Dedifferentiated amniotic fluid mesenchymal stem cell (primary cell): Measurements from ENCODE around the gene CCDC91.
"Not testable (repeated sequence)": the region's sequence is repeated elsewhere in the genome, so short reads cannot be mapped to it uniquely, and the experiment has no call there.

Source experiments
- DNase-seq: peaks from one replicate; pipeline ENCODE4 v3.0.0-alpha.2; 2016; ENCODE audit errors: extremely low spot score

Gene CCDC91

DNA sequence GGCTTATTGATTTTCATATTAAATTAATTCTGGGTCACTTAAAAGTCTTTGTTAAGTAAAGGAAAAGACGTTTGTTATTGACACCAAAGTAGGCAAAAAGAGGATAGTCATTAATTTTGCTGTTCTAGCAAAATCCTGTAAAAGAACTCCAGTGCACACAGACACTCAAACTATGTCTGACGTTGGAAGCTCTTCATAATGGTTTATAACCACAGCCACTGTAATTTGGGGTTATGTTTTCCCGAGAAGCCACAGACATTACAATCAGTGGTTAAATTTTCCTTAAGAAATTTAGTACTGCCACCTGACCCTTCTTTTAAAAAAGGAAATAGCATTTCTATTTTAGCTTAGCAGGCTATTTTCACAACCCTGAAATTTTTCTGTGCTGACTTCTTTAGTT lies 267.5 kb downstream of the CCDC91 start:
- DNase-seq, result no peak

DNA sequence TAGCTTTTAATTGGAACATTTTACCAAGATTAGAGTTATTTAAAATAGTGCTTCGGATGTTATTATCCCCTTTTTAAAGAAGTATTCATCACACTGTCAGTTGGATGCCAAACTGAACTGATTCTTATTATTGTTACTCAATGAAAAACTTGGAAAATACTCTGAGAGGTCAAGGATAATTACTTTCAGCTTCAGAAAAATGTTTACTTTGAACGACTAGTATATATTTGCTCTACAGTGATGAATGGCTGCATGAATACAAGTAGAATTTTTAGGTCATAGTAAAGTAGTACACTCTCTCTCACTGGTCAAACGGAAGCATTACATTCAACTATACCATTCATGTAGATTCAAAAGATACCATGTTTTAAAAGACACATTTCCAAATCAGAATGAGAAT lies 269.2 kb downstream of the CCDC91 start:
- no peak for DNase-seq

DNA sequence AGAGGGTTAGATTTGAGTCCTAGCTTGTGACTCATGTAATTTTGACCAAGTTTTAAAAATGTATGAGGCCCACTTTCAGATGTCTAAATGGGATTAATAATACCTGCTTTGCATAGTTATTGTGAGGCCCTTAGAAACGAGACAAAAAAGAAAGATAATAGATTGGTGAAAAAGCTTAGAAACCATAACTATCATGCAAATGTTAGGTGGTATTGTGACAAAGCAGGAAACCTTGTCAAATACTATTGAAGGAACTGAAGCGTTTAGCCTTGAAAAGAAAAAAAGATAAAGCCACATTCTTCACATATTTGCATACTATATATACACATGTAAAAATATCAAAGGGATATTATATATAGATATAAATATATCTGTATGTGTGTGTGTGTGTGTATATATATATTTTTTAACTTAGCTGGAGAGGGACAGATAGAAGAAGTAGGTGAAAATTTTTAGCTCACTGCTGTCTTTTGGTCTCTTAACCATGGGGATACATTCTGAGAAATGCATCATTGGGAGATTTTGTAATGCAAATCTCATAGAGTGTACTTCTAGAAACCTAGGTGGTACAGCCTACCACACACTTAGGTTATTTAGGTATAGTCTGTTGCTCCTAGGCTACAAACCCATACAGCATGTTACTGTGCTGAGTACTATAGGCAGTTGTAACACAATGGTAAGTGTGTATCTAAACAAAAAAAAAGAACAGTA lies 270.3 kb downstream of the CCDC91 start:
- no peak for DNase-seq

DNA sequence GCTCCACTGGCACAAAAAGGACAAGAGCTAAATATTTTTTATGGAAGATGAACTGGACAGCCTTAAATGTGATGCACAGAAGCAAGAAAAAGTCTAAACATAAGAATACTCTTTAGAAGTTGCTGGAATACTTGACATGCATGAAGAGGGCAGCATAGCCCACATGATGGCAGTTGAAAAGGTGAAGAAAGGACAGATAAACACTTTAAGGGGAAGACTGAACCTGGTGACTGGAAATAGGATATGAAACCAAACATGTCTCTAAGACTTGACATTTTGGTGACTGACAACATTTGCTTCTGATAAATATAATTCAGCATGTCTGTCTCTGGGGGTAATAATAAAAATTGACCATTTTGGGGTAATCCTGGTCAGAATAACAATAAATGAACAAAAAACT lies 273.1 kb downstream of the CCDC91 start:
- DNase-seq, result no peak

DNA sequence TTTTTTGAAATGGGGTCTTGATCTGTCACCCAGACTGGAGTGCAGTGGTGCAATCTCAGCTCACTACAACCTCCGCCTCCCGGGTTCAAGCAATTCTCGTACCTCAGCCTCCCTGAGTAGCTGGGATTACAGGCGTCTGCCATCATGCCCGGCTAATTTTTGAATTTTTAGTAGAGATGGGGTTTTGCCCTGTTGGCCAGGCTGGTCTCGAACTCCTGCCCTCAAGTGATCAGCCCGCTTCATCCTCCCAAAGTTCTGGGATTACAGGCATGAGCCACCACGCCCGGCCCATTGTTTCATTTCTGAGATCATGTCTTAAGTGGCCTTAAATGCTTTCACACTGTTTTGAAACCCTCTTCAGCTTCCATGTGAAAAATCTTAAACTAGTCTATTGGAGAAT lies 281.5 kb downstream of the CCDC91 start:
- not testable (repeated sequence) for DNase-seq

DNA sequence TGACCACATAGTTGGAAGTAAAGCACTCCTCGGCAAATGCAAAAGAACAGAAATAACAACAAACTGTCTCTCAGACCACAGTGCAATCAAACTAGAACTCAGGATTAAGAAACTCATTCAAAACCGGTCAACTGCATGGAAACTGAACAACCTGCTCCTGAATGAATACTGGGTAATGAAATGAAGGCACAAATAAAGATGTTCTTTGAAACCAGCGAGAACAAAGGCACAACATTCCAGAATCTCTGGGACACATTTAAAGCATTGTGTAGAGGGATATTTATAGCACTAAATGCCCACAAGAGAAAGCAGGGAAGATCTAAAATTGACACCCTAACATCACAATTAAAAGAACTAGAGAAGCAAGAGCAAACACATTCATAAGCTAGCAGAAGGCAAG lies 285.9 kb downstream of the CCDC91 start:
- not testable (repeated sequence) for DNase-seq

DNA sequence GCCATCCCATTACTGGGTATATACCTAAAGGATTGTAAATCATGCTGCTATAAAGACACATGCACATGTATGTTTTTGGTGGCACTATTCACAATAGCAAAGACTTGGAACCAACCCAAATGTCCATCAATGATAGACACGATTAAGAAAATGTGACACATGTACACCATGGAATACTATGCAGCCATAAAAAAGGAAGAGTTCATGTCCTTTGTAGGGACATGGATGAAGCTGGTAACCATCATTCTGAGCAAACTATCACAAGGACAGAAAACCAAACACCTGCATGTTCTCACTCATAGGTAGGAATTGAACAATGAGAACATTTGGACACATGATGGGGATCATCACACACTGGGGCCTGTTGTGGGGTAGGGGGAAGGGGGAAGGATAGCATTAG lies 288.8 kb downstream of the CCDC91 start:
- DNase-seq, result not testable (repeated sequence)

DNA sequence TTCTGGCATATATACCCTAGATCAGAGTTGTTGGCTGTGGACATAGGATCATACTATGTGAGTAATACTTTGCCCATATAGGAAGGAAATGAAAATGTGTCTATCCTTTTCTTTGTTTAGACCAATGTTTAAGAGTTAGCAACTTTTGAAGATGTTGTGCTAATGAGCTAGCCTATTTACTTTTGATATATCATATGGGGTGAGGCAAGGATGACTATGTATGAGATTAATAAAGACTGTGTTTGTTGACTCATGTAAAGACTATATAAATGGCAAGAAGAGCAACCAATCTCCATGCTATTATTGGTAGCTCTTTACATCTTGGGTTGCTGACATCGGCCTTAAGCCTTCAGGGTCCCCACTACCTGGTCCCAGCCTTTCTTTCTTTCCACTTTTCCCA lies 289.4 kb downstream of the CCDC91 start:
- no peak for DNase-seq

DNA sequence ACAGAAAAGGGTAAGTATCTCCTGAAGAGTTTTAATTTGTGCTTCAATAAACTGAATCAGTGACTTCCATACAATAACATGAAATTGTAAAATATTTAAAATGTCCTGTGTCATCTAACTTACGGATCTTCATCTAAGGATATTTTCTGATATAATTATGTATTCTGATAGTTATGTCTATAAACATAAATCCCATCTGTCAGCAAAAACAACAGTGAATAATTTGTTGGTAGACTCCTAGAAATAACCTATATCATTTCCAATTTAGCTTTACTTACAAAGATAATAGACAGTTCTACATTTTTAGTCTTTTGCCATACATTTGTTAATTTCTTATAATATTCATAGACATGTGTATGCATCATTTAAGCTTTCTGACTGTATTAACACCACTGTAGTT lies 293.9 kb downstream of the CCDC91 start:
- no peak for DNase-seq

DNA sequence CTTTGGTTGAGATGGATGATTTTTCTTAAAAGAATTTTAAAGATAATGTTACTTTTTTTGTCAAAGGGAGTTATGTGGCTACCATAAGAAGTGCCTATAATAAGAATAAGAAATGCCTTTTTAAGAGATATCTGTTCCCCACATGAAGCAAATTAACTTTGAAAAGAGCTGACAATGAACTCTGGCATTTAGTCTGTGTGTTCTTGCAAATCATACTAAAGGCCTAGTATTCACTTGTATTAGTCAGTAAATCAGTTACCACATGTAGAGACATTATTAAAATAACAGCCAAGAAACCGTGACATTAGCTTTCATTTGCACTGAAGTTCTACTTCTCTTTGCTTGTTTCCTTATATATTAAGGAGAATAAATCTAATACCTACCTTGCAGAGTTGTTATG lies 296.3 kb downstream of the CCDC91 start:
- DNase-seq, result no peak

DNA sequence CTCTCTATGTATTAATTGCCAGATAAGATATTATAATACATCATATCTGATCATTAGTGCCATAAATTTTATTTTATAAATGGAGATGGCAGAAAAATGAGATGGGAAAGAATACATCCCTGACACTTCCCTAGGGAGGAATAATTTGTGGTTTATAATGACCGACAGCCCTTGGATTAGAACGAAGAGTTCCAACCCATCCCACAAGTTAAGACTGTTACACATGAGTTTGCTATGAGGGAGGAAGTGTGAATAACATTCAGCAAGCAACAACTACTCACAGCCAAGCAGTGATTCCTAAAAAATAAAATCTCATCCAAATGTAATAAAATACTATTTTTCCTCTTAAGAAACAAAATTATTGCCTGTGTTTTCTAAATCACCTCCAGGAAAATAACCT lies 299.0 kb downstream of the CCDC91 start:
- DNase-seq, result no peak

DNA sequence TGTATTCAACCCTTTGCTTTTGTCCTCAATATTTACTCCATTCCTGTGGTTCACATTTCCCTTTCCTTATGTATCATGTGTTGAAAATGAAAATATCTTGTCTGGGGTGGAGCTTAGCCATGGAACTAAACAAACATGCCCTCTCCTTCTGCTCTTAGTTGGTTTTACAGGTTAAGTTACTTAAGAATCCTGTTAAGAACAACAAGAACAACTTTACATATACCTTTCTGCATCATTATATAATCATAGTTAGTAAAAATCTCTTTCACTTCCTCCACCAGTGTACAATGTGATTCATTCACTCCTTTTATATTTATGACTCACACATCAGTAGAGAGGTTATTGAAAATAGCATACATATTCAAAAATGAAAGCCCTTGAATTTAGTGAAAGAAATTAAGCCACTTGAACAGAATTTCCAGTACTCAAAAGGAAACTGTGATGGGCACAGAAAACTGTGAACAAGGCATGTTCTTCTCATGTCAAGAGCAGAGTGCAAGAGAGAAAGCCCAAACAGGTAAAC lies 307.7 kb downstream of the CCDC91 start:
- no peak for DNase-seq

DNA sequence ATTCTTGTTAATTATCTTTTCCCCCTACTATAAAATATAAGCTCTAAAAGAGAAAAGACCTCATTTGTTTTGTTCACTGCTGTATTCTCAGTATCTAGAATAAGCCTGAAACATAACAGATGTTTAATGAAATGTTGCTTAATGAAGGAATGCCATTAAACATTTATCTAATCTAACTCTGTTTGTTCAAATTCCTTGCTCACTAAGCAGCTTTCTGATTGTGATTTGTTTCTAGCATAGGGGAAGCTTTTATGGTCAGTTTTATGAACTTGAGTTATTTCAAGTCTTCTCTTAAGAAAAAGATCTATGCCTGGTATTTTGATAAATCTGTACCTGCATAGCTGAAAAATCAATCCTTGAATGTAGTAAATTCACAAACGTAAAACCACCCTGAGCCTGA lies 308.6 kb downstream of the CCDC91 start:
- no peak for DNase-seq

DNA sequence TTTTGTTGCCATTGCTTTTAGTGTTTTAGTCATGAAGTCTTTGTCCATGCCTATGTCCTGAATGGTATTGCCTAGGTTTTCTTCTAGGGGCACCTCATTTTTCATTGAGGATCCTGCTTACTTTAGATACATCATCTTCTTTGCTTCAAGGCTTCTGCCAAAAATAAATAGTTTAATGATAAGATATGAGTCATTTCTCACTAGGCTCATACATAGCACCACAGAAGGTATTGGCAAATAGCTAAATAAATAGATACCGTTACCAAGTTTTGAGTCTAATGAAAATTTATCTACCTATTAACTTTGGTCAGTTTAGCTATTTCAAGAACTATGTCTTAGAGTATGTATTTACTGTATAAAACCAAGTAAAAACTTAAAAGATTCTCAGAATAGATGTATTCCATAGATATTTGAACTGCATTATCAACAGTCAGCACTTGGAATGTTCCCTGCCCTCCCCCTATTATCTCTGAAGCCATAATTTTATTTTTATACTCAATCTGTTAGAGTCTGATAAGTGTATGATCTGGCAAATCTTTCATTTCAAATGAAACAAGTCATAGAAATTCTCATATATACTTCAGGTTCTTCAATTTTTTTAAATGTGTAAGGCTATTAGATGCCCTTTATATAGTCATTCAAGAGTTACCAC lies 310.2 kb downstream of the CCDC91 start:
- no peak for DNase-seq

DNA sequence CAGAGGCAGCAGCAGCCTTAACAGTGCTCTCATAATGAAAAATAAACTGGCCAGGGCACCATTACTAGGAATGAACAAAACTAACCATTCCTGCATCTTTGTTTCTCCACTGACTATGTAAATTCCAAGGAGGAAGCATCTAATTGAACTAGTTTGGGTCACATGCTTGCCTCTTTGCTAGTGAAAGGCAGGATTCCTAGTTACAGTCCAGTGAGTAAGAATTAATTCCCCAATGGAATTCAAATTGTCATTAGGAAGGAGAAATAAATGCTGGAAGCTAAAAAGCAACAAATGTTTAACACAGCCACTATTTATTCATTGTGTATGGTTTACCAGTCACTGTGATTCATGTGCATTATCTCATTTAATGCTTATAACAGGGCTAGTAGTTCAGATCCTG lies 316.0 kb downstream of the CCDC91 start:
- DNase-seq, result no peak

DNA sequence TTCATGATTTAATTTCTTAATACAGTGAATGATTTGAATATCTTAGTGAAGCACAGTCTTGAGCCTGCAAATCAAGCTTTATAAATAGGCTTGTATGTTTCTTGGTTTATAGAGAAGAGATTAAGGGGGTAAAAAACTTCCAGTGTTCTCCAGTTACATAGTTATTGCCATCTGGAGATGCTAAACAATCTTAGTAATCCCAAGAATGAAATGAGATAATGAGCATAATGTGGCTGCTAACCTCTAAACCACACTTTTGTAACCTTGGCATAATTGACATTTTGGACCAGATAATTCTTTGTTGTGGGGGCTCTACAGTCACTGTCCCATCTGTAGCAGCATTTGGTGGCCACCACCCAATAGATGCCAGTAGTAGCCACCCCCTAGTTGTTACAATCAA lies 316.8 kb downstream of the CCDC91 start:
- DNase-seq, result peak; percentile 67

DNA sequence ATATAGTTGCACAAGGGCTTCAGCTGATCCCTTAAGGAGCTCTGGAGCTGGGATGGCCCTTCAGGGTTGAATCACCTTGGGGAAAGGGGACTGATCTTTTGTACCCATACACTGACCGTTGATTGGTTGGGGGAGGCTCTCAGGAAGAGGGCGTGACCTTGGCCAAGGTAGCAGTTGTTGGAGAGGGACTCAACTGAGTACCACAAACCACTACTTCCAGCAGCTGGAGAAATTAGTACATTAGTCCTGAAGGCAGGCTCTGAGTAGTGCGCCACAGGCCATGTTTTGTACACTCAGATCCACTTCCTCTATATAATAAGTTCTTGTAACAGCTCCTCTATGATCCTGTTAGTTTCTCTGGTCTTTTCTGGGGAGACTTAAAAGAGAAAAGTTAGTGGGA lies 317.6 kb downstream of the CCDC91 start:
- DNase-seq, result peak; percentile 8

DNA sequence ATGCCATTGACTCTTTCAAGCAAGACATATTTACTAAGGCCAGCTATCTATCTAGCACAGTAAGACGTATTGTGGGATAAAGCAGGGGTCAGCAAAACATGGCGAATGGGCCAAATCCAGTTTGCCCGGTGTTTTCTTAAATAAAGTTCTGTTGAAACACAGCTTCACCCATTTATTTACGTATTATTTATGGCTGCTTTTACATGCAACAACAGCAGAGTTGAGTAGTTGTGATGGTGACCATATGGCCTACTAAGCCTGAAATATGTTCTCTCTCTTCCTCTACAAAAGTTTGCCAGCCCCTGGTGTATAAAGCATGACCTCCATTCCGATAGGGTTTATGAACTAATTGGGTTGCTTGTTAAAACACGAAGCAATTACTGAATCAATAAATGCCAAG lies 322.1 kb downstream of the CCDC91 start:
- peak; percentile 8 for DNase-seq

DNA sequence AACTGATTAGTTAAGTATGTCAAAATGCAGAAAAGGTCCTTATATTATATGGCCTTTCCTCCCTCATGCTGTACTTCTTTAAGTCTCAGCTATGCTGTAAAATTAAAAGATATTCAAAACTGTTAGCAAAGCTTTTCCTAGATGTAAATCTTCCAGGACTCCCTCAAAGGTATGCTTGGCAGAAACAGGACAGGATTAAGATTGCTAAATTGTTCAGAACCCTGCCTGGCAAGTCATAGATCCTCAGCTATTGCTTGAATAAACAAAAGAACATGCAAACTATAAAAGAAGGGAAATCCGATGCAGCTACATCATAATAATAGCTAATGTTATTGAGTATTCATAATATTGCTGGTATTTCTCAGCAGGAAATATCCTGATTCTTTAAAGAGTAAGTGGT lies 322.6 kb downstream of the CCDC91 start:
- peak; percentile 36 for DNase-seq

DNA sequence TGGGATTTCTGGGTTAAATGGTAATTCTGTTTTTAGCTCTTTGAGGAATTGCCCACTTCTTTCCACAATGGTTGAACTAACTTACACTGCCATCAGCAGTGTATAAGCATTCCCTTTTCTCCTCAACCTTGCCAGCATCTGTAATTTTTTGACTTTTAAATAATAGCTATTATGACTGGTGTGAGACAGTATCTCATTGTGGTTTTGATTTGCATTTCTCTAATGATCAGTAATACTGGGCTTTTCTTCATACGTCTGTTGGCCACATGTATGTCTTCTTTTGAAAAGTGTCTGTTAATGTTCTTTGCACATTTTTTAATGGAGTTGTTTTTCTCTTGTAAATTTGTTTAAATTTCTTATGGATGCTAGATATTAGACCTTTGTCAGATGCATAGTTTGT lies 323.7 kb downstream of the CCDC91 start:
- peak; percentile 7 for DNase-seq

DNA sequence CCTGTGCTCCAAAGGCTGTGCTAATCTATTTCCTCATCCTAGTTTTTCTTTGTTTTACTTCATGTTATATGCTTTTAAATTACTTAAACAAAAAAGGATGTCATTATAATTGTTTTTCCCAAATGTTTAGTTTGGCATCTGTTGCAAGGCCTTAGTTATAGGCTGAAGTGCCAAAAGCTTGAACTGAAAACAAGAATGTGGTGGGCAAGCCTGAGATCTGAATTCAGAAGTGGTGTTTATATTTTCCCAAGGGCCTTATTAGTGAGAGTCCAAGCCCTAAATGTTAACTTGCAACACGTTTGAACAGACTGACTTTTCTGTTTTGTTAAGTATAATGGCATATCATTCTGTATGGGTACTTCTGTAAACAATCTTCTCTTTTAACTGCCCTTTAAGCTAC lies 326.8 kb downstream of the CCDC91 start:
- DNase-seq, result peak; percentile 14

DNA sequence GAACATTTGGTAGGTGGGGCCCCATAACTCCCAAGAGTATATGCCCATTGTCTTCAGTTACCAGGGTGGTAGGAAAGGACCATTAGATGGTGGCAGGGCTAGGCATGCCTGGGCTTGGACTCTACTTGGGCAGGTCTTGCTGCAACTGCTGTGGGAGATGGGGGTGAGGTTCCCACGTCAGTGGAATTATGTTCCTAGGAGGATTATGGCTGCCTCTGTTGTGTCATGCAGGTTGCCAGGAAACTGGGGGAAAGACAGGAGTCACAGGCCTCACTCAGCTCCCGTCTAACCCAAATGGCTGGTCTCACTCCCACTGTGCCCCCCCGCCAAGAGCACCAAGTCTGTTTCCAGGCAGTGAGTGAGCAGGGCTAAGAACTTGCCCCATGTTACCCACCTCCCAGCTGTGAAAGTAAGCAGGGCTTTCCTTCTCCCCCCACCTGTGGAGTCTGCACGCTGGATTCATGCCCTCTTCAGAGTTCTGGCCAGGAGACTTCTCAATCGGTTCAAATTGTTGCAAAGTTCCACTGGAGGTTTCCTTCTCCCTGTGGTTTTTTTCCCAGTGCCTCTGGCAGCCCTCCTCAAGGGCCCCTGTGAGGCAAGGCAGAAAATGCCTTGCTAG lies 337.5 kb downstream of the CCDC91 start:
- peak; percentile 9 for DNase-seq

DNA sequence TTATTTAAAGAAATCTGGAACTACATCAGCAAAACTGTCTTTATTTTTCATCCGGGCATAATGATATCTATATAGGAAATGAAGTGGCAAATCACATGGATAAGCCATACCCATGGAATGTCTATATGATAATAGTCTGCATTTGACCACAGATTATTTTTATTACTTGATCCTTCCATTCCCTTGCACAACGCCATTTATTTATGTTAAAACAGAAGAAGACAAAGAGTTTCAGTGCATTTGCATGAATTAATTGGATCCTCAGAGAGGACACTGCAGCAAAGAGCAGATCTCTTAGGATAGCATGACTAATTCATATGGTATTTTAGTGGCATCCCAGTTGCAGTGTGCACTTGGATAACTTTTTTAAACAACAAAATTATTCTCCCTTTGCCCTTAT lies 345.0 kb downstream of the CCDC91 start:
- peak; percentile 37 for DNase-seq
